Tibial nerve (tissue), 3 donors: ENCODE results near the gene PTCRA.

Experiments
- POLR2A ChIP-seq, 2 donors: fragments of 450-650 bp; IDR thresholded peaks; one replicate each; pipeline ENCODE4 v1.6.1; 2017; ENCODE audit warnings: antibody characterized with exemption in 2 of 2, mild to moderate bottlenecking in 2 of 2, moderate library complexity in 2 of 2
- TF ChIP-seq, protein P1 (sequence below), 5 experiments: fragments of 200-600 bp in 3 of 5; fragments of 450-650 bp in 2 of 5; sonication (generic) in 3 of 5; IDR thresholded peaks; one replicate each; pipeline ENCODE4 v1.5.1; 2016 to 2019; ENCODE audit warnings: antibody characterized with exemption in 5 of 5, mild to moderate bottlenecking in 3 of 5, moderate library complexity in 2 of 5

DNA sequence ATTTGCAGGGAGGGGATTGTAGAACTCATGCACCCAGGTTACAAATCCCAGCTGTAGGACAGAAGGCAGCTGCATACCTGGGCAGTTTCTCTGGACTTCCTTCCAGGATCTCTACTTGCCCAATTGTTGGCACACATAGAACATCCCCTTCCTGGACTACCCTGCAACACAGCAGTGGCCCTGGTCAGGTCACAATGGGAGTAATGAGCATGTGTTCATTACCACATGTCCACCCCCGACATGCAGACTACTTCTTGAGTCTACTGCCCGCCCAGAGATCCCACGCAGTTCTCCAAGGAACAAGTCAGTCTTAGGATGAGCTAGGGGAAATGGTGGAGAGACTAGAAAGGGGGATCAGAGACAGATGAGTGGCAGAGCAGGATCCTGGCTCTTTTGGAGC is 58.1 kb downstream of the PTCRA start:
- TF ChIP-seq, protein P1, sequence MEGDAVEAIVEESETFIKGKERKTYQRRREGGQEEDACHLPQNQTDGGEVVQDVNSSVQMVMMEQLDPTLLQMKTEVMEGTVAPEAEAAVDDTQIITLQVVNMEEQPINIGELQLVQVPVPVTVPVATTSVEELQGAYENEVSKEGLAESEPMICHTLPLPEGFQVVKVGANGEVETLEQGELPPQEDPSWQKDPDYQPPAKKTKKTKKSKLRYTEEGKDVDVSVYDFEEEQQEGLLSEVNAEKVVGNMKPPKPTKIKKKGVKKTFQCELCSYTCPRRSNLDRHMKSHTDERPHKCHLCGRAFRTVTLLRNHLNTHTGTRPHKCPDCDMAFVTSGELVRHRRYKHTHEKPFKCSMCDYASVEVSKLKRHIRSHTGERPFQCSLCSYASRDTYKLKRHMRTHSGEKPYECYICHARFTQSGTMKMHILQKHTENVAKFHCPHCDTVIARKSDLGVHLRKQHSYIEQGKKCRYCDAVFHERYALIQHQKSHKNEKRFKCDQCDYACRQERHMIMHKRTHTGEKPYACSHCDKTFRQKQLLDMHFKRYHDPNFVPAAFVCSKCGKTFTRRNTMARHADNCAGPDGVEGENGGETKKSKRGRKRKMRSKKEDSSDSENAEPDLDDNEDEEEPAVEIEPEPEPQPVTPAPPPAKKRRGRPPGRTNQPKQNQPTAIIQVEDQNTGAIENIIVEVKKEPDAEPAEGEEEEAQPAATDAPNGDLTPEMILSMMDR (IDR thresholded peaks at IDR 0.05): no peak
- TF ChIP-seq POLR2A (IDR thresholded peaks at IDR 0.05): no peak
